Type B pancreatic cell (in vitro differentiated cells): Measurements from ENCODE around the gene TRAPPC10. TPM values are rescaled to one million over a fixed set of nuclear protein-coding genes. Genes with fewer than 3 reads are reported as not detected.

Experiments
- DNase-seq: peaks from one replicate; pipeline ENCODE4 v3.0.0; 2021; ENCODE audit warnings: mixed read lengths; ENCODE audit not compliant: unreplicated experiment; ENCODE audit errors: extremely low spot score
- H3K27ac Mint-ChIP-seq: 2 replicates; pipeline ENCODE4 v1.8.0; 2021; ENCODE audit warnings: mild to moderate bottlenecking, mixed read lengths
- H3K27me3 Mint-ChIP-seq: 2 replicates; pipeline ENCODE4 v1.8.0; 2021; ENCODE audit warnings: mixed read lengths
- H3K36me3 Mint-ChIP-seq: 2 replicates; pipeline ENCODE4 v1.8.0; 2021; ENCODE audit warnings: mixed read lengths
- H3K4me1 Mint-ChIP-seq: one replicate; pipeline ENCODE4 v1.8.0; 2021; ENCODE audit warnings: mixed read lengths; ENCODE audit not compliant: unreplicated experiment
- H3K4me3 Mint-ChIP-seq: 2 replicates; pipeline ENCODE4 v1.8.0; 2021; ENCODE audit warnings: mild to moderate bottlenecking, mixed read lengths
- H3K9me3 Mint-ChIP-seq: 2 replicates; pipeline ENCODE4 v1.8.0; 2021; ENCODE audit warnings: mixed read lengths
- CTCF ChIP-seq: fragments of 200-600 bp; sonication (generic); conservative IDR thresholded peaks from 2 replicates; pipeline ENCODE4 v1.5.0; 2021; ENCODE audit warnings: antibody characterized with exemption, mild to moderate bottlenecking
- total RNA-seq: library from RNA; stranded (reverse); gene quantifications from 2 replicates; pipeline ENCODE4 v1.2.1, GENCODE V29; 2021; ENCODE audit warnings: low replicate concordance

The TRAPPC10 gene
- total RNA-seq, 1 donor from 2014 or later, result 33.7 TPM

DNA sequence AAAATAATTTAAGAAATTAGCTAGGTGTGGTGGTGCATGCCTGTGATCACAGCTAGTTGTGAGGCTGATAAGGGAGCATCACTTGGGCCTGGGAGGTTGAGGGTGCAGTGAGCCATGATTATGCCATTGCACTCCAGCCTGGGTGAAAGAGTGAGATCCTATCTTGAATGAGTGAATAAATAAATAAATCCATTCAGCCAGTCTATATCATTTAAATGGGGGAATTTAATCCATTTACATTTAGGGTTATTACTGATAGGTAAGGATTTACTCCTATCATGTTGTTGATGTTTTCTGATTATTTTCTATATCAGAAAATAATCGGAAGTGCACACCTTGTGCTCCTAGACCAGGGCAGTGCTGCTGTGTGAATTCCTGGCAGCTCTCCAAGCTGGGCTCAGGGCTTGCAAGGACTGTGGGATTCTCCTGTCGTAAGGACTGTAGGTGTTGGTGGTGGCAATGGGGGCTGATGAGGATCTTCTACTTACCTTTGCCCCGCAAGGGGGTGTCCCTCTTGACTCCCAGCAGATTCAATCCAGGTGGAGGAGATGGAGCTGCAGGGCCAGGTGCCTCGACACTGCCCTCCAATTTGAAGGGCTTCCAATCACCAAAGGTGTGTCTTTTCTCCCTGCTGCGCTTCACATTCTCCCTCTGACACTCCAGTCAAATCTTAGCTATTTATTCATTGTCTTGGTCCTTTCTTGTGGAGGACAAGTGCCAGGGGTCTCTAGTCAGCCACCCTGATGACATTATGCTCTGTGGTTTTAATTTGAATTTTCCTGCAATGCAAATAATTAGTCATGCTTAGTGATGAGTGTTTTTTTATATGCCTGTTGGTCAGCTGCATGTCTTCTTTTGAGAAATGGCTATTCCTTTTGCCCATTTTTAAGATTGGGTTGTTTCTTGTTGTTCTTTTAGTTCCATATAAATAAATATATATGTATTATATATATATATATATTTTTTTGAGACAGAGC is 14.1 kb upstream of the TRAPPC10 start:
- TF ChIP-seq CTCF, result no peak
- no peaks in the 10 kb centered on the region for H3K36me3 Mint-ChIP-seq
- H3K27me3 Mint-ChIP-seq, result peaks cover 3% of the 10 kb centered on the region
- no peak overlapping the region for H3K27ac Mint-ChIP-seq
- no peak overlapping the region for H3K4me3 Mint-ChIP-seq
- H3K4me1 Mint-ChIP-seq, result no peaks in the 10 kb centered on the region
- H3K9me3 Mint-ChIP-seq, result no peaks in the 10 kb centered on the region
- no peak for DNase-seq

GRCh38 chr21:44000360-44000759 is 11.7 kb upstream of the TRAPPC10 start:
- no peak overlapping the region for H3K27ac Mint-ChIP-seq

DNA sequence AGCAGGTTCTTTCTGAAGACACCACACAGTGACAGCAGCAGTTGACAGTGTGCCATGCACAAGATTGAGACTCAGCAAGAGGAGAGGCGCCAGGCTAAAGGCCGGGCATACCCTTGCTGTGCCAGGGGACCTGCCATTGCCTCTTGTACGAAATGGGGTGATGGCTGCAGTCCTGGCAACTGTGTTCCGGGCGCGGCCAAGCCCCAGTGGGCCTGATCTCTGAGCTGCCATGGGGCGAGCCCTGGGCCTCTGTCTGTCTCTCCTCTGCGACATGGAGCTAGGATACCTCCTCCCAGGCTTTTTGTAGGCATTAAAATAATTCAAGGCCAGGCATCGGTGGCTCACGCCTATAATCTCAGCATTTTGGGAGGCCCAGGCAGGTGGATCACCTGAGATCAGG is 9.6 kb upstream of the TRAPPC10 start:
- no peak for DNase-seq
- Mint-ChIP-seq H3K4me1 (no peaks in the 10 kb centered on the region), H3K27me3 (peaks cover 3% of the 10 kb centered on the region), H3K4me3 (no peak overlapping the region), H3K27ac (no peak overlapping the region), H3K36me3 (no peaks in the 10 kb centered on the region), H3K9me3 (no peaks in the 10 kb centered on the region)
- no peak for TF ChIP-seq CTCF

More at GRCh38 chr21:44000360-44000759, 11.7 kb upstream of the TRAPPC10 start:
- Mint-ChIP-seq H3K27me3 (peaks cover 3% of the 10 kb centered on the region), H3K36me3 (no peaks in the 10 kb centered on the region), H3K9me3 (no peaks in the 10 kb centered on the region), H3K4me3 (no peak overlapping the region), H3K4me1 (no peaks in the 10 kb centered on the region)
- TF ChIP-seq CTCF, result no peak
- DNase-seq, result no peak

- Mint-ChIP-seq H3K4me3 (no peak overlapping the region), H3K9me3 (no peaks in the 10 kb centered on the region), H3K27ac (no peak overlapping the region), H3K4me1 (no peaks in the 10 kb centered on the region), H3K36me3 (no peaks in the 10 kb centered on the region), H3K27me3 (peaks cover 3% of the 10 kb centered on the region)
- TF ChIP-seq CTCF, result no peak
- no peak for DNase-seq
Observed at GRCh38 chr21:44003307-44003966, 8.7 kb upstream of the TRAPPC10 start.

DNA sequence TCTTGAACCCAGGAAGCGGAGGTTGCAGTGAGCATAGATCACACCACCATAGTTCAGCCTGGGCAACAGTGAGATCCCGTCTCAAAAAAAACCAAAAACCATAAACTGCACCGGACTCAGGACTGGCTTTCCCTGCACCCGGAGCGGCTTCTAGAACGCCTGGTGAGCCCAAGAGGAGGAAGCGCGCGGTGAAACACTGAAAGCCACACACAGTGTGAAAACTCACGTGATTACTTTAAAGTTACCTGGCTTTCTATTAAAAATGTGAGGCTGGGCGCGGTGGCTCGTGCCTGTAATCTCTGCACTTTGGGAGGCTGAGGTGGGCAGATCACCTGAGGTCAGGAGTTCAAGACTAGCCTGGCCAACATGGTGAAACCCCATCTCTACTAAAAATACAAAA is 7.0 kb upstream of the TRAPPC10 start:
- TF ChIP-seq CTCF, result no peak
- DNase-seq, result no peak
- no peaks in the 10 kb centered on the region for H3K27me3 Mint-ChIP-seq
- no peaks in the 10 kb centered on the region for H3K9me3 Mint-ChIP-seq
- no peak overlapping the region for H3K4me3 Mint-ChIP-seq
- H3K4me1 Mint-ChIP-seq, result peaks cover 2% of the 10 kb centered on the region
- no peaks in the 10 kb centered on the region for H3K36me3 Mint-ChIP-seq
- no peak overlapping the region for H3K27ac Mint-ChIP-seq
